Measurements from ENCODE around the gene KRTCAP2.
A peak's percentile ranks its signal among the peaks of the same experiment; 100 is the strongest.
"Not testable (repeated sequence)": the region's sequence is repeated elsewhere in the genome, so short reads cannot be mapped to it uniquely, and the experiment has no call there.

Gene KRTCAP2

GRCh38 chr1:155175927-155176371 is 2.8 kb upstream of the KRTCAP2 start:
- no peak overlapping the region for H3K4me3 ChIP-seq (ENCODE audit: low read length)
- no peak overlapping the region for H3K27ac ChIP-seq (ENCODE audit: low read depth, low read length)
- H3K36me3 ChIP-seq (ENCODE audit: control insufficient read depth, insufficient read depth, low read length): no peaks in the 10 kb centered on the region
- H3K9ac ChIP-seq (ENCODE audit: low read length): no peak overlapping the region
- H3K4me1 ChIP-seq (ENCODE audit: control insufficient read depth, insufficient read depth, low read length): peaks cover 11% of the 10 kb centered on the region
- H3K27me3 ChIP-seq (ENCODE audit: control insufficient read depth, insufficient read depth, low read length): peaks cover 5% of the 10 kb centered on the region

GRCh38 chr1:155175281-155175926 is 2.3 kb upstream of the KRTCAP2 start:
- Histone ChIP-seq H3K27ac (ENCODE audit: low read depth, low read length) (no peak overlapping the region), H3K9ac (ENCODE audit: low read length) (no peak overlapping the region), H3K4me3 (ENCODE audit: low read length) (no peak overlapping the region), H3K27me3 (ENCODE audit: control insufficient read depth, insufficient read depth, low read length) (peaks cover 5% of the 10 kb centered on the region), H3K4me1 (ENCODE audit: control insufficient read depth, insufficient read depth, low read length) (peaks cover 11% of the 10 kb centered on the region), H3K36me3 (ENCODE audit: control insufficient read depth, insufficient read depth, low read length) (no peaks in the 10 kb centered on the region)

- no peak overlapping the region for H3K9ac ChIP-seq (ENCODE audit: low read length)
- no peak overlapping the region for H3K27ac ChIP-seq (ENCODE audit: low read depth, low read length)
- peak overlapping the region; percentile 25 for H3K4me3 ChIP-seq (ENCODE audit: low read length)
- H3K27me3 ChIP-seq (ENCODE audit: control insufficient read depth, insufficient read depth, low read length): peaks cover 5% of the 10 kb centered on the region
- H3K4me1 ChIP-seq (ENCODE audit: control insufficient read depth, insufficient read depth, low read length): peaks cover 11% of the 10 kb centered on the region
- peaks cover 3% of the 10 kb centered on the region for H3K36me3 ChIP-seq (ENCODE audit: control insufficient read depth, insufficient read depth, low read length)
Observed at GRCh38 chr1:155174324-155175280, 1.5 kb upstream of the KRTCAP2 start.

DNA sequence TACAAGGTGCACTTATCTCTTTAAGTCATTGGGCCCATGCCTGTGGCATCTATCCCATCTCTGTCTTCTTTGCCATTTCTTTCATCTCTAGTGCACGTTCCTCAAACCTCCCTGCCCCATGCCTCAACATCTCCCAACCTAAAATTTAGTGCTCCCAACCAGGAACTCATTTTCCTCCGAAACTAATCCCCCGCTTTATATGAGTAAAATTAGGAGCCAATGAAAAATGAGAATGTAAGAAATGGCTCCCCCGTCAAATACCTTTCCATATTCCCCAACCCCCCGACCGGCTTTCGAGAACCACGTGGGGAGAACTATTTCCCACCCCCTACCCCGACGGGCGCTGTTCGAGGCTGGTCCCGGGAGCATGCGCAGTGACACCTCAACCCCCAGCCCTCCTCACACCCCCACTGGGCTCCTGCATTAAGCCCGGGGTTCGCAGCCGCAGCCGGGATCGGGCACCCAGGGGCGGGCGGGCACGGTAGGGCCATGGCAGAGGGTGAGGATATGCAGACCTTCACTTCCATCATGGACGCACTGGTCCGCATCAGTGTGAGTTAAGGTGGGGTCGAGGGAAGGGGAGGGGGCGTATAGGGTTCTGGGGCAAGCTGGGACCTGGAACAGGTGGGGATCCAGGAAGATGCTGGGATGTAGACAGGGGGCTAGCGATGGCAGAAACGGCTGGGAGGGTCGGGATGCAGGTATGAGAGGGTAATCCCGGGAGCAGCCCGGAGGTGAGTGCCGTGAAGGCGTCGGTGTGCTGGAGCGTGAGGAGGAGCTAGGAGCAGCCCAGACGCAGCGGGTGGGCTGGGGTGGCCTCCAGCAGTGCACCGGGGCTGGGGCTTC is 597 bp upstream of the KRTCAP2 start, which contains the start of gene TRIM46:
TRIM46 (plus strand) TSS at position 372 of the 846 bp plus-strand sequence; CDS start at position 490, 118 bp downstream.
- H3K4me1 ChIP-seq (ENCODE audit: control insufficient read depth, insufficient read depth, low read length): peaks cover 11% of the 10 kb centered on the region
- H3K36me3 ChIP-seq (ENCODE audit: control insufficient read depth, insufficient read depth, low read length): peaks cover 3% of the 10 kb centered on the region
- peak within 1 kb of the TSS; percentile 92 for H3K4me3 ChIP-seq (ENCODE audit: low read length)
- peaks cover 5% of the 10 kb centered on the region for H3K27me3 ChIP-seq (ENCODE audit: control insufficient read depth, insufficient read depth, low read length)
- H3K27ac ChIP-seq (ENCODE audit: low read depth, low read length): peak within 1 kb of the TSS; percentile 97
- H3K9ac ChIP-seq (ENCODE audit: low read length): peak within 1 kb of the TSS; percentile 85

DNA sequence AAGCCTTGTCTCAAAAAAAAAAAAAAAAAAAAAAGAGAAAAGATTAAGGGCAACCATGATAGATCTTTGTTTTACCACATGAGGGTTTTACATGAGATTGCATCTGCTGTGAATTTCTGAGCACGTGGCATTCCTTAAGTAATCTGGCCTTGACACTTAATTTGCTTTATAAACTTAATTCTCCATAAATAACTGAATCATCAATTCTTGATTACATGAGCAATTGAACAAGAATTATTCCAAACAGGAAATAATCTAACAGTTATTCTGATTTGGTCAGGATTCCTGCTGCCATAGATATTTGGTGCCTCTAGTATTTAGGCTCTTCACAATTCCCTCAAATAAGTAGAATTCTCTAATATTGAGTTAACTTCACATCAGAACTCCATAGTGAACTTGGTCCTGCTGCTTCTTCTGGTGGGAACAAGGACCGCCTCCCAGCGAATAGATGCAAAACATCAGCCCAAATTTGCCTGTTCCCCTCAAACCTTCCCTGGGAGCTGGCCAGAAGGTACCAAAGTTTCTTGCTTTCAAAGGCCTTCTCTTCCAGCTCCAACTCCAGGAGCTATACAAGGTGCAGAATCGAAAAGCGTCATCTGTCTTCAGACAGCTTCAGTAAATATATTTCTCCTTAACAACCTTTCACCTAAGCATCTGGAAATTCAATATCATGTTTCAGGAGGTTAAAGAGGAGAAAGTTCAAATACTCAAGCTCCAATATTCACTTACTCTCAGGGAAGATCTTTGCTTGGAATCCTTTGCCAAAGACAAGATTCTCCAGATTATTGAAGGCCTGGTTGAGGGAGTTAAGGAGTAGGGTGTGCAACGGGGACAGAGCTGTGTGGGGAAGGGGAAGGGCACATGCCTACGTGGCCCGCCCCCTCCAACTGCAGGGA is 1.0 kb downstream of the KRTCAP2 start:
- Histone ChIP-seq H3K36me3 (ENCODE audit: control insufficient read depth, insufficient read depth, low read length) (peaks cover 3% of the 10 kb centered on the region), H3K4me3 (ENCODE audit: low read length) (peak overlapping the region; percentile 92), H3K9ac (ENCODE audit: low read length) (peak overlapping the region; percentile 85), H3K27ac (ENCODE audit: low read depth, low read length) (peak overlapping the region; percentile 97), H3K4me1 (ENCODE audit: control insufficient read depth, insufficient read depth, low read length) (peaks cover 15% of the 10 kb centered on the region), H3K27me3 (ENCODE audit: control insufficient read depth, insufficient read depth, low read length) (peaks cover 5% of the 10 kb centered on the region)

GRCh38 chr1:155170806-155171205 is 2.3 kb downstream of the KRTCAP2 start:
- peaks cover 11% of the 10 kb centered on the region for H3K4me1 ChIP-seq (ENCODE audit: control insufficient read depth, insufficient read depth, low read length)
- H3K27me3 ChIP-seq (ENCODE audit: control insufficient read depth, insufficient read depth, low read length): peaks cover 5% of the 10 kb centered on the region
- H3K4me3 ChIP-seq (ENCODE audit: low read length): no peak overlapping the region
- no peak overlapping the region for H3K9ac ChIP-seq (ENCODE audit: low read length)
- peaks cover 3% of the 10 kb centered on the region for H3K36me3 ChIP-seq (ENCODE audit: control insufficient read depth, insufficient read depth, low read length)
- H3K27ac ChIP-seq (ENCODE audit: low read depth, low read length): no peak overlapping the region

DNA sequence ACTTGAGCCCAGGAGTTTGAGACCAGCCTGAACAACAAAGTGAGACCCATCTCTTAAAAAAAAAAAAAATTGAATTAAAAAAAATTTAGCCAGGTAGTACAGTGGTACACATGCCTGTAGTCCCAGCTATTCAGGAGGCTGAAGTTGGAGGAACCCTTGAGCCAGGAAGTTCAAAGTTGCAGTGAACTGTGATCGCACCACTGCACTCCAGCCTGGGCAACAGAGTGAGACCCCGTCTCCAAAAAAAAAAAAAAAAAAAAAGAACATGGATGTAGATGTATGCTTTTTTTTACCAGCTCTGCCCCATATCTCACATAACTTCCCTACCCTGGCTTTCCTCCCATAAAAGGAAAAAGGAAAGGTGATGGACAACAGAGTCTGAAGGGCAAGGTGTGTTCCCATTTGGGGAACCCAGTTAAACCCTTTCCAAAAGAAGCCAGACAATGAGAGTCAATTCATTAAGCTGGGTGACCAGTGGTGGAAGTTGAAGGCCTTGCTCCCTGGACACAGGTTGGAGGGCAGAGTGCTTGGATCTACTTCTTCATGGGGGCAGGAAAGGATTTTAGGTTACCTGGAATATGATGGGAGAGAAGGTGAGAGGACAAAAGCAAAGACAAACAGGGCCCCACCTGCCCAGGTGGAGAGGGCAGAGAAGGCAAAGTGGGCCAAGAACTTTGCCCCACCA is 2.9 kb downstream of the KRTCAP2 start:
- H3K36me3 ChIP-seq (ENCODE audit: control insufficient read depth, insufficient read depth, low read length): peaks cover 3% of the 10 kb centered on the region
- H3K9ac ChIP-seq (ENCODE audit: low read length): no peak overlapping the region
- H3K27ac ChIP-seq (ENCODE audit: low read depth, low read length): no peak overlapping the region
- H3K27me3 ChIP-seq (ENCODE audit: control insufficient read depth, insufficient read depth, low read length): peaks cover 5% of the 10 kb centered on the region
- H3K4me3 ChIP-seq (ENCODE audit: low read length): no peak overlapping the region
- peaks cover 11% of the 10 kb centered on the region for H3K4me1 ChIP-seq (ENCODE audit: control insufficient read depth, insufficient read depth, low read length)

GRCh38 chr1:155169541-155169940 is 3.6 kb downstream of the KRTCAP2 start:
- Histone ChIP-seq H3K4me3 (ENCODE audit: low read length) (no peak overlapping the region), H3K27ac (ENCODE audit: low read depth, low read length) (no peak overlapping the region), H3K36me3 (ENCODE audit: control insufficient read depth, insufficient read depth, low read length) (peaks cover 3% of the 10 kb centered on the region), H3K4me1 (ENCODE audit: control insufficient read depth, insufficient read depth, low read length) (peaks cover 11% of the 10 kb centered on the region), H3K27me3 (ENCODE audit: control insufficient read depth, insufficient read depth, low read length) (peaks cover 5% of the 10 kb centered on the region), H3K9ac (ENCODE audit: low read length) (no peak overlapping the region)

- Histone ChIP-seq H3K27ac (ENCODE audit: low read depth, low read length) (no peak overlapping the region), H3K4me1 (ENCODE audit: control insufficient read depth, insufficient read depth, low read length) (peaks cover 11% of the 10 kb centered on the region), H3K4me3 (ENCODE audit: low read length) (no peak overlapping the region), H3K36me3 (ENCODE audit: control insufficient read depth, insufficient read depth, low read length) (peaks cover 3% of the 10 kb centered on the region), H3K27me3 (ENCODE audit: control insufficient read depth, insufficient read depth, low read length) (no peaks in the 10 kb centered on the region), H3K9ac (ENCODE audit: low read length) (no peak overlapping the region)
Observed at GRCh38 chr1:155168456-155169210, 4.5 kb downstream of the KRTCAP2 start.

DNA sequence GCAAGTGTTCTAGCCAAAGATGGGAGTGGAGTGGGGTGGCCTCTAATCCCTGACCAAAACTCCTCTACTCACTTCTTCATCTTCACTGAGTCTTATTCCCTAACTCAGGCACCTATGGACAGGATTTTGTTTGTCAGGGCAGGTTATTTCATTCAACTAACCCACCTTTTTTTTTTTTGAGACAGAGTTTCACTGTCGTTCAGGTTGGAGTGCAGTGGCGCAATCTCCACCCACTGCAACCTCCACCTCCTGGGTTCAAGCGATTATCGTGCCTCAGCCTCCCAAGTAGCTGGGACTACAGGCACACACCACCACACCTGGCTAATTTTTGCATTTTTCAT is 5.0 kb downstream of the KRTCAP2 start:
- H3K27ac ChIP-seq (ENCODE audit: low read depth, low read length): not testable (repeated sequence)

More for the DNA sequence above, 5.0 kb downstream of the KRTCAP2 start:
- H3K4me1 ChIP-seq (ENCODE audit: control insufficient read depth, insufficient read depth, low read length): peaks cover 11% of the 10 kb centered on the region
- H3K36me3 ChIP-seq (ENCODE audit: control insufficient read depth, insufficient read depth, low read length); H3K9ac ChIP-seq (ENCODE audit: low read length); H3K27me3 ChIP-seq (ENCODE audit: control insufficient read depth, insufficient read depth, low read length); H3K4me3 ChIP-seq (ENCODE audit: low read length): not testable (repeated sequence)
